ENCODE data around the gene SPINT2. TPM values are rescaled to one million over a fixed set of nuclear protein-coding genes. Genes with fewer than 3 reads are reported as not detected.

SPINT2 gene
- polyA plus RNA-seq, 2 of the 4 experiments (the other 2 are of a cell fraction): 291 to 343 TPM

DNA sequence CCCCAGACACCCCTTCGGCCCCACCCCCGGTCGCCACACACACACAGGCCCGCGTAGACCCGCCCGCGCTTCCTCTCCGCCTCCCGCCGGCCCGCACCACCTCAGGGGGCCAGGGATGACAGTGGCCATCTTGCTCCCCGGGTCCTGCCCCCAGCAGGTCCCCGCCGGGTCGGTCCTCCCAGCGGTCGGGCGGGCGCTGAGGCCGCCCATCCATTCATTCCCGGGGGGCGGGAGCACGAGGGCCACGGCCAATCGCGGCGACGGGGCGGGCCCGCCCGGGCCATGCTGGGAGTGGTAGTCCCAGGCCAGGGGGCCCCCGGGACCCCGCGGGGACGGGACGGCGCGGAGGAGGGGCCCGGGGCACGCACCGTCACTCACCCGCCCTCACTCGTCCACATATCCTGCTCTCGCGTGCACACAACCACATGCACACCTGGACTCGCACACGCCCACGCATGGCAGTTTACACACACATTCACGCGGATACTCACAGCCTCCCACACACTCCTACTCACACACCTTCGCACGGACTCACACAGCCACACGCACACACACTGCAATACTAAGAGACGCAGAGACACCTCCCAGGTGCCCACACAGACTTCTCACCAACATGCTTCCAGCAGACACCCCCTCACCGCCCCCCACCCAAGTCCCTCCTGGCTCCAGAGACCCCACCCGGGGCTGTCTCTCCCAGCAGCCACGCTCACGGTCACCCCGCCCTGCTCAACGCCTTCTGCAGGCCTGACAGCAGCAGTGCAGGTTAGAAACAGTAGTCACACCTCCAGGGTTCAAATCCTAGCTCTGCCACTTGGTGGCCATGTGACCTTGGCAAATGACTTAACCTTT, 40.1 kb upstream of the SPINT2 start, which contains the start of gene DPF1 (continued):
- TF ChIP-seq HMGXB4 (CRISPR knock-in tag; IDR thresholded peaks at IDR 0.05; ENCODE audit: borderline replicate concordance): no peak
- peak; percentile 23; the same call in 1 of the 2 replicates for TF ChIP-seq POLR2A (IDR thresholded peaks at IDR 0.05; ENCODE audit: low read length)
- no peak for TF ChIP-seq EP300 (IDR thresholded peaks at IDR 0.05)
- peak; percentile 47 for TF ChIP-seq CHD2 (IDR thresholded peaks at IDR 0.05; ENCODE audit: low read length, partially characterized antibody)
- TF ChIP-seq FOSL2 (IDR thresholded peaks at IDR 0.05): no peak
- TF ChIP-seq FOSL2 (CRISPR knock-in tag; IDR thresholded peaks at IDR 0.05): peak; percentile 31
- no peak for TF ChIP-seq MAZ (IDR thresholded peaks at IDR 0.05; ENCODE audit: borderline replicate concordance, low read depth, low read length)
- TF ChIP-seq, protein P1, sequence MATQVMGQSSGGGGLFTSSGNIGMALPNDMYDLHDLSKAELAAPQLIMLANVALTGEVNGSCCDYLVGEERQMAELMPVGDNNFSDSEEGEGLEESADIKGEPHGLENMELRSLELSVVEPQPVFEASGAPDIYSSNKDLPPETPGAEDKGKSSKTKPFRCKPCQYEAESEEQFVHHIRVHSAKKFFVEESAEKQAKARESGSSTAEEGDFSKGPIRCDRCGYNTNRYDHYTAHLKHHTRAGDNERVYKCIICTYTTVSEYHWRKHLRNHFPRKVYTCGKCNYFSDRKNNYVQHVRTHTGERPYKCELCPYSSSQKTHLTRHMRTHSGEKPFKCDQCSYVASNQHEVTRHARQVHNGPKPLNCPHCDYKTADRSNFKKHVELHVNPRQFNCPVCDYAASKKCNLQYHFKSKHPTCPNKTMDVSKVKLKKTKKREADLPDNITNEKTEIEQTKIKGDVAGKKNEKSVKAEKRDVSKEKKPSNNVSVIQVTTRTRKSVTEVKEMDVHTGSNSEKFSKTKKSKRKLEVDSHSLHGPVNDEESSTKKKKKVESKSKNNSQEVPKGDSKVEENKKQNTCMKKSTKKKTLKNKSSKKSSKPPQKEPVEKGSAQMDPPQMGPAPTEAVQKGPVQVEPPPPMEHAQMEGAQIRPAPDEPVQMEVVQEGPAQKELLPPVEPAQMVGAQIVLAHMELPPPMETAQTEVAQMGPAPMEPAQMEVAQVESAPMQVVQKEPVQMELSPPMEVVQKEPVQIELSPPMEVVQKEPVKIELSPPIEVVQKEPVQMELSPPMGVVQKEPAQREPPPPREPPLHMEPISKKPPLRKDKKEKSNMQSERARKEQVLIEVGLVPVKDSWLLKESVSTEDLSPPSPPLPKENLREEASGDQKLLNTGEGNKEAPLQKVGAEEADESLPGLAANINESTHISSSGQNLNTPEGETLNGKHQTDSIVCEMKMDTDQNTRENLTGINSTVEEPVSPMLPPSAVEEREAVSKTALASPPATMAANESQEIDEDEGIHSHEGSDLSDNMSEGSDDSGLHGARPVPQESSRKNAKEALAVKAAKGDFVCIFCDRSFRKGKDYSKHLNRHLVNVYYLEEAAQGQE (IDR thresholded peaks at IDR 0.05): no peak
- no peak for TF ChIP-seq HEYL (CRISPR knock-in tag; IDR thresholded peaks at IDR 0.05)
- TF ChIP-seq, protein P2, sequence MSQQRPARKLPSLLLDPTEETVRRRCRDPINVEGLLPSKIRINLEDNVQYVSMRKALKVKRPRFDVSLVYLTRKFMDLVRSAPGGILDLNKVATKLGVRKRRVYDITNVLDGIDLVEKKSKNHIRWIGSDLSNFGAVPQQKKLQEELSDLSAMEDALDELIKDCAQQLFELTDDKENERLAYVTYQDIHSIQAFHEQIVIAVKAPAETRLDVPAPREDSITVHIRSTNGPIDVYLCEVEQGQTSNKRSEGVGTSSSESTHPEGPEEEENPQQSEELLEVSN (IDR thresholded peaks at IDR 0.05; ENCODE audit: borderline replicate concordance, low read depth): no peak
- TF ChIP-seq RAD21 (conservative IDR thresholded peaks at IDR 0.05 in 1 of 2, IDR thresholded peaks at IDR 0.05 in 1 of 2): peak; percentile 37 to 48; a peak in 4 of 5 replicates
- no peak for TF ChIP-seq MAFK (IDR thresholded peaks at IDR 0.05; ENCODE audit: partially characterized antibody)
- no peak for TF ChIP-seq RNF2 (IDR thresholded peaks at IDR 0.05; ENCODE audit: borderline replicate concordance, low read depth)
- TF ChIP-seq CBX2 (IDR thresholded peaks at IDR 0.05; ENCODE audit: borderline replicate concordance, low read depth): no peak
- no peak for TF ChIP-seq RCOR1 (IDR thresholded peaks at IDR 0.05; ENCODE audit: low read depth, low read length)
- TF ChIP-seq FOSB (CRISPR knock-in tag; IDR thresholded peaks at IDR 0.05): 0 out of 2 replicates have a peak, but pooled peaks have one; percentile 16
- TF ChIP-seq HOXB5 (CRISPR knock-in tag; IDR thresholded peaks at IDR 0.05): 0 out of 2 replicates have a peak, but pooled peaks have one; percentile 15
- TF ChIP-seq BCL3 (IDR thresholded peaks at IDR 0.05): no peak
- TF ChIP-seq USF2 (IDR thresholded peaks at IDR 0.05): peak; percentile 84
- TF ChIP-seq, protein P3, sequence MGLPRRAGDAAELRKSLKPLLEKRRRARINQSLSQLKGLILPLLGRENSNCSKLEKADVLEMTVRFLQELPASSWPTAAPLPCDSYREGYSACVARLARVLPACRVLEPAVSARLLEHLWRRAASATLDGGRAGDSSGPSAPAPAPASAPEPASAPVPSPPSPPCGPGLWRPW (IDR thresholded peaks at IDR 0.05): no peak
- no peak for TF ChIP-seq ZSCAN20 (CRISPR knock-in tag; IDR thresholded peaks at IDR 0.05)
- TF ChIP-seq PHF8 (IDR thresholded peaks at IDR 0.05; ENCODE audit: borderline replicate concordance, low read depth): no peak
- no peak; a peak in 1 of 5 replicates for TF ChIP-seq JUN (IDR thresholded peaks at IDR 0.05)
- TF ChIP-seq CEBPB (IDR thresholded peaks at IDR 0.05): no peak
- 0 out of 2 replicates have a peak, but pooled peaks have one; percentile 31 for TF ChIP-seq POLR2AphosphoS2 (conservative IDR thresholded peaks at IDR 0.05; ENCODE audit: low read length)
- TF ChIP-seq FOXS1 (CRISPR knock-in tag; IDR thresholded peaks at IDR 0.05): 0 out of 2 replicates have a peak, but pooled peaks have one; percentile 28
- peak; percentile 55; the same call in 2 of the 3 replicates for TF ChIP-seq SMC3 (IDR thresholded peaks at IDR 0.05)
- TF ChIP-seq, protein P4, sequence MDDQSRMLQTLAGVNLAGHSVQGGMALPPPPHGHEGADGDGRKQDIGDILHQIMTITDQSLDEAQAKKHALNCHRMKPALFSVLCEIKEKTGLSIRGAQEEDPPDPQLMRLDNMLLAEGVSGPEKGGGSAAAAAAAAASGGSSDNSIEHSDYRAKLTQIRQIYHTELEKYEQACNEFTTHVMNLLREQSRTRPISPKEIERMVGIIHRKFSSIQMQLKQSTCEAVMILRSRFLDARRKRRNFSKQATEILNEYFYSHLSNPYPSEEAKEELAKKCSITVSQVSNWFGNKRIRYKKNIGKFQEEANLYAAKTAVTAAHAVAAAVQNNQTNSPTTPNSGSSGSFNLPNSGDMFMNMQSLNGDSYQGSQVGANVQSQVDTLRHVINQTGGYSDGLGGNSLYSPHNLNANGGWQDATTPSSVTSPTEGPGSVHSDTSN (IDR thresholded peaks at IDR 0.05): no peak
- TF ChIP-seq ESRRA (IDR thresholded peaks at IDR 0.05; ENCODE audit: borderline replicate concordance, low read length): no peak
- no peak for TF ChIP-seq ZFP36 (IDR thresholded peaks at IDR 0.05; ENCODE audit: borderline replicate concordance, partially characterized antibody)
- TF ChIP-seq HOXB13 (CRISPR knock-in tag; IDR thresholded peaks at IDR 0.05; ENCODE audit: low read depth): no peak
- TF ChIP-seq RFX5 (IDR thresholded peaks at IDR 0.05): no peak
